GM19455 (cell line): ENCODE data around the gene MUSTN1.

Source experiments
- ATAC-seq: cut with Tn5 transposase; IDR thresholded peaks from one replicate; pipeline ENCODE4 v1.9.1; 2021; ENCODE audit not compliant: unreplicated experiment

MUSTN1 gene

DNA sequence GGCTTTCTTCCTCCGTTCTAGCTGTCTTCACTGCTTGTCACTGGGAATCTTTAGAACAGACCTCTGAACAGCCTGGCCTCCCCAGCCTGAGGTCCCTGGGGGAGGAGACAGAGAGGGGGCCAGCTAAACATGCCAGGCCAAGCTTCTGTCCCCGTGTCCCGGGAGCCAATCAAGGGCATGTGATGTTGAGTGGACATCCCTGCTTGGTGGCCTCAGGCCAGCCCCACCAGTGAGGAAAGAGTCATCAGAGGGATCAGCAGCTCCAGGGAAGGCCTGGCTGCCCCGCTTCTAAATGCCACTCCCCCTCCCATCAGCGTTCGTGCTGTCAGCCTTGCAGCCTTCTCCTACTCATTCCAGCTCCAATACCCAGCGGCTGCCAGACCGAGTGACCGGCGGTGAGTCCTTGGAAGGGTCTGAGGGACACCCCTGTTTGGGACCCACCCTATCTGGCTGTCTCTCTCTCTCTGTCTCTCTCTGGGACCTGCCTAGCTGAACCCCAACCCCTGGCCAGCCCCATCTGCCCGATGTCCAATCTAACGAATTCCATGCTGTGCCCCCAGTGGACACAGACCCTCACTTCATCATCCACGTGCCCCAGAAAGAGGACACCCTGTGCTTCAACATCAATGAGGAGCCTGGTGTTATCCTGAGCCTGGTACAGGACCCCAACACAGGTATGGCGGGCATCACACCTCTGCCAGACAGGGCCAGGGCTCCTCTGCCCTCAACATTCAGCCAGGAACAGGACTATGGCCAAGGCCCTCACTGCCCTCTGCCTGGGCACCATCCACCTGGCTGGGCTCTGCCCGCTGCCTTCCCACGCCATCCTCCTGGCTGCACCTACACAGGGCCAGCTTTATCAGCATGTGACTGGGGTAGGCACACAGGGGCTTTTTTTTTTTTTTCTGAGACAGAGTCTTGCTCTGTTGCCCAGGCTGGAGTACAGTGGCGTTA is 46.9 kb downstream of the MUSTN1 start:
- ATAC-seq: no peak

- no peak for ATAC-seq
Measured at GRCh38 chr3:52787246-52787645, 47.6 kb downstream of the MUSTN1 start.

DNA sequence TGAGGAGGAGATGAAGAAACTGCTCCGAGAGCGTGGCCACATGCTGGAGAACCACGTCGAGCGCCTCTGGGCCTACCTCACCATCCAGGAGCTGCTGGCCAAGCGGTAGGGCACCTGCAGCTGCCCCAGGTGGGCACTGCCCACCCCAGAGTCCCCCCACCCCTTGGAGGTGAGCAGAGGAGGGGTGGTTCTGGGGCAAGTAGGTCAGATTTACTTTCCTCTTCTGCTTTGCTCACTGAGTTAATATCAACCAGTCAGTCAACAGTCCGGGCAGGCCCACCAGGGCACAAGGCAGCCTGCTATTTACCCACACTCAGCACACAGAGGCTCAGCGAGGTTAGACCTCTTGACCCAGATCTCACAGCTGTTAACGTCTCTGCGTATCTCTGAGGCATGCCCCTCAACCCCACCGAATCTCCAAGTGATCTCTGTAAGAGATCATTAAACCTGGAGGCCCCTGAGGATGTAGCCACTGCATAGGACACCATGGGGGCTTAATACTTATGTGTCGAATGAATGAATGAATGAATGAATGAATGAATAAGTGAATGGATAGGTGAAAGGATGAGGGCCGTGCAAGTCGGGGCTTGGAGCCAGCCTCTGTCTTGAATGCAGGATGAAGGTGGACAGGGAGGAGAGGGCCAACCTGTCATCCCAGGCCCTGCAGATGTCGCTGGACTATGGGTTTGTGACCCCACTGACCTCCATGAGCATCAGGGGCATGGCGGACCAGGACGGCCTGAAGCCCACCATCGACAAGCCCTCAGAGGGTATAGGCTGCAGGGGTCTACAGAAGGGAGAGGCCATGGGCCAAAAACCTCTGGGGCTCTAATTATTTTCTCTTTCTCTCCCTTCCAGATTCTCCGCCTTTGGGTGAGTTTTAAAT is 48.2 kb downstream of the MUSTN1 start:
- ATAC-seq: no peak

DNA sequence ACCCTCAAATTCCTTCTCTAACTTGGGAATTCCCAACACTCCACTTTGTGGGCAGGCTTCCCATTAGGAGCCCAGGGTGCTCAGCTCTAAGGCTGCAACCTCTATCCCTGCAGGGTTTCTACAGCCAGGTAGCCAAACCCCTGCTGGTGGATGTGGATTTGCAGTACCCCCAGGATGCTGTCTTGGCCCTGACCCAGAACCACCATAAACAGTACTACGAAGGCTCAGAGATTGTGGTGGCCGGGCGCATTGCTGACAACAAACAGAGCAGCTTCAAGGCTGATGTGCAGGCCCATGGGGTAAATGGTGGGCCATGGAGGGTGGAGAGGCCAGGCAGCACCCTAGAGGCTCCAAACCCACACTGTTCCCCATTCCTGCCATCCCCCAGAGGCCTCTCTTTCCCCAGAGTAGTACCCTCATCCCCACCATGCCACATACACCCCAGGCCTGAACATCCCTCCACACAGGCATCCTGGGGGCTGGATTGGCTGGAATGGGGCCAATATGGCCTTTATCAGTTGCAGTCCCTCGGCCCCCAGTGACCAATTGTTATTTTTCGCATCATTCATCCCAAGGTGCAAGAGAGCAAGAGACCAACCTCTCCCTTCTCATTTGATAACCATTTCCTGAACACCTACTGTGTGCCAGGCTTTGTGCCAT is 49.8 kb downstream of the MUSTN1 start:
- no peak for ATAC-seq

GRCh38 chr3:52784021-52784621 is 50.7 kb downstream of the MUSTN1 start:
- ATAC-seq: no peak

DNA sequence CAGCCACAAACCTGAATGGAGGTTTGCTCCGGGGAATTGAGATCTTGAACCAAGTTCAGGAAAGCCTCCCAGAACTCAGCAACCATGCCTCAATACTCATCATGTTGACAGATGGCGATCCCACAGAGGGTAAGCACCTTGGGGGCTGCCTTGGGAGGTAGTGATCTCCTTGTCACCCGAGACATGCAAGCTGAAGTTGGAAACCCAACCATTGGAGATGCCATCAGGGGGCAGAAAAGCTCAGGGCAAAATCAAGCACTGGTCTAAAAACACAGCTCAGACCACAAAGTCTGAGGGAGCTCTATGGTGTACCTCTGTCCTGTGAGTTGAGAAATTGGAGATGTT is 51.6 kb downstream of the MUSTN1 start:
- ATAC-seq: no peak
